GM23338 (cell line): ENCODE measurements around the gene UNC80.

Experiments used
- CTCF ChIP-seq, 2 experiments: fragments of 200-600 bp in 1 of 2; sonication (generic) in 1 of 2; conservative IDR thresholded peaks; 2 replicates each; pipeline versions ENCODE4 v1.5.1 to v1.6.1; 2016 to 2017; ENCODE audit warnings: antibody characterized with exemption in 2 of 2, low read depth in 2 of 2, mild to moderate bottlenecking in 2 of 2, moderate library complexity in 1 of 2
- EZH2 ChIP-seq: fragments of 200-600 bp; sonication (generic); IDR thresholded peaks from one replicate; pipeline ENCODE4 v1.8.0; 2017; ENCODE audit warnings: antibody characterized with exemption, mild to moderate bottlenecking, low read depth; ENCODE audit not compliant: unreplicated experiment

- no peak for TF ChIP-seq EZH2
- no peak for TF ChIP-seq CTCF (conservative IDR thresholded peaks at IDR 0.05; ENCODE audit: low read depth in 2 of 2)
These were observed 186.4 kb downstream of the UNC80 start for GRCh38 chr2:209958016-209958415.
